WTC11 (cell line): ENCODE measurements around the gene FNDC5. TPM values are rescaled to one million over a fixed set of nuclear protein-coding genes. Genes with fewer than 3 reads are reported as not detected.

Experiments used
- ATAC-seq: fragments of 200-7000 bp; cut with Tn5 transposase; 2 replicates; pipeline ENCODE4 v1.10.0; 2021; ENCODE audit warnings: mild to moderate bottlenecking, moderate library complexity
- CTCF ChIA-PET: fragments of 300-600 bp; sonication (Branson Sonifier 250); formaldehyde crosslinking; loops from one replicate; lab custom pipeline; 2021; ENCODE audit warnings: antibody characterized with exemption; lab: Charles Lee
- POLR2A ChIA-PET: fragments of 350-600 bp; sonication (Branson Sonifier 250); formaldehyde crosslinking; loops from one replicate; lab custom pipeline; 2021; ENCODE audit warnings: antibody characterized with exemption; lab: Charles Lee
- DNase-seq: peaks from one replicate; pipeline ENCODE4 v3.0.0; 2021; ENCODE audit warnings: low spot score
- H3K27ac Mint-ChIP-seq: 2 replicates; pipeline ENCODE4 v1.8.0; 2021; ENCODE audit warnings: mixed read lengths
- H3K27me3 Mint-ChIP-seq: 2 replicates; pipeline ENCODE4 v1.8.0; 2021; ENCODE audit warnings: low read depth, mild to moderate bottlenecking, moderate library complexity, mixed read lengths
- H3K36me3 Mint-ChIP-seq: 2 replicates; pipeline ENCODE4 v1.8.0; 2021; ENCODE audit warnings: mixed read lengths
- H3K4me1 Mint-ChIP-seq: 2 replicates; pipeline ENCODE4 v1.8.0; 2022; ENCODE audit warnings: mixed read lengths
- H3K4me3 Mint-ChIP-seq: 2 replicates; pipeline ENCODE4 v1.8.0; 2021; ENCODE audit warnings: mild to moderate bottlenecking, moderate library complexity, mixed read lengths
- H3K9me3 Mint-ChIP-seq: 2 replicates; pipeline ENCODE4 v1.8.0; 2021; ENCODE audit warnings: mixed read lengths
- ARID4B ChIP-seq: sonication (generic); formaldehyde crosslinking; IDR thresholded peaks from 2 replicates; pipeline ENCODE4 v1.8.0; 2023; ENCODE audit warnings: missing genetic modification reagents, mild to moderate bottlenecking, borderline replicate concordance
- ELF4 ChIP-seq: sonication (generic); formaldehyde crosslinking; IDR thresholded peaks from 2 replicates; pipeline ENCODE4 v1.8.1; 2022; ENCODE audit warnings: low read depth, mild to moderate bottlenecking, moderate library complexity, missing genetic modification reagents
- FOXK1 ChIP-seq: sonication (generic); formaldehyde crosslinking; IDR thresholded peaks from 2 replicates; pipeline ENCODE4 v1.8.0; 2022; ENCODE audit warnings: mild to moderate bottlenecking, moderate library complexity, missing genetic modification reagents
- GRHL2 ChIP-seq: fragments of 250-450 bp; sonication (Bioruptor Pico); IDR thresholded peaks from 2 replicates; pipeline ENCODE4 v1.8.0; 2022; ENCODE audit warnings: mild to moderate bottlenecking, moderate library complexity; ENCODE audit not compliant: insufficient replicate concordance, severe bottlenecking
- GTF2I ChIP-seq: fragments of 250-450 bp; sonication (Bioruptor Pico); conservative IDR thresholded peaks from 2 replicates; pipeline ENCODE4 v1.4.0; 2021; ENCODE audit warnings: mild to moderate bottlenecking
- KAT7 ChIP-seq: sonication (generic); formaldehyde crosslinking; IDR thresholded peaks from 2 replicates; pipeline ENCODE4 v1.8.1; 2023; ENCODE audit warnings: missing genetic modification reagents, mild to moderate bottlenecking, borderline replicate concordance
- MAX ChIP-seq: sonication (generic); formaldehyde crosslinking; IDR thresholded peaks from 2 replicates; pipeline ENCODE4 v1.8.0; 2022; ENCODE audit warnings: mild to moderate bottlenecking, missing genetic modification reagents
- MLX ChIP-seq: sonication (generic); formaldehyde crosslinking; IDR thresholded peaks from 2 replicates; pipeline ENCODE4 v1.8.1; 2023; ENCODE audit warnings: mild to moderate bottlenecking, missing genetic modification reagents, moderate library complexity
- NFYB ChIP-seq: sonication (generic); formaldehyde crosslinking; conservative IDR thresholded peaks from 2 replicates; pipeline ENCODE4 v1.8.0; 2022; ENCODE audit warnings: low read depth, missing genetic modification reagents
- NR3C1 ChIP-seq: sonication (generic); formaldehyde crosslinking; conservative IDR thresholded peaks from 2 replicates; pipeline ENCODE4 v1.8.1; 2023; ENCODE audit warnings: low read depth, mild to moderate bottlenecking, missing genetic modification reagents
- PRDM15 ChIP-seq: sonication (generic); formaldehyde crosslinking; IDR thresholded peaks from 2 replicates; pipeline ENCODE4 v1.8.0; 2022; ENCODE audit warnings: missing genetic modification reagents
- PREB ChIP-seq: sonication (generic); formaldehyde crosslinking; IDR thresholded peaks from 2 replicates; pipeline ENCODE4 v1.8.1; 2022; ENCODE audit warnings: mild to moderate bottlenecking, missing genetic modification reagents, moderate library complexity, borderline replicate concordance
- PRRX2 ChIP-seq: fragments of 250-450 bp; sonication (Bioruptor Pico); IDR thresholded peaks from 2 replicates; pipeline ENCODE4 v1.8.0; 2021; ENCODE audit warnings: mild to moderate bottlenecking
- ZMAT4 ChIP-seq: fragments of 250-450 bp; sonication (Bioruptor Pico); IDR thresholded peaks from 2 replicates; pipeline ENCODE4 v1.9.0; 2021; ENCODE audit warnings: mild to moderate bottlenecking
- ZNF281 ChIP-seq: sonication (generic); formaldehyde crosslinking; IDR thresholded peaks from 2 replicates; pipeline ENCODE4 v1.8.0; 2023; ENCODE audit warnings: mild to moderate bottlenecking, missing genetic modification reagents
- ZNF512 ChIP-seq: sonication (generic); formaldehyde crosslinking; IDR thresholded peaks from 2 replicates; pipeline ENCODE4 v1.8.1; 2022; ENCODE audit warnings: missing genetic modification reagents, borderline replicate concordance
- total RNA-seq: library from RNA; stranded (reverse); gene quantifications from 3 replicates; pipeline ENCODE4 v1.2.3, GENCODE V29; 2021

Gene FNDC5
- total RNA-seq, 1 experiment from 2014 or later: 1.2 TPM

GRCh38 chr1:32900371-32900955 is 29.8 kb upstream of the FNDC5 start:
- ChIA-PET POLR2A (no interaction called here), CTCF (interaction anchor here (1.7 to 4.4 kb wide), 2 partner anchors 14 to 24 kb away, joined by 6 to 14 read pairs; no protein-coding TSS in a partner anchor)
- Mint-ChIP-seq H3K4me3 (peak overlapping the region; percentile 69), H3K27me3 (peaks cover 66% of the 10 kb centered on the region), H3K27ac (no peak overlapping the region), H3K36me3 (no peaks in the 10 kb centered on the region), H3K4me1 (peaks cover 9% of the 10 kb centered on the region), H3K9me3 (no peaks in the 10 kb centered on the region)
- DNase-seq: no peak
- ATAC-seq: peak; percentile 10
- TF ChIP-seq ZNF512 (CRISPR knock-in tag): no peak
- no peak for TF ChIP-seq MAX
- no peak for TF ChIP-seq ELF4 (CRISPR knock-in tag)
- TF ChIP-seq NFYB: no peak
- TF ChIP-seq ARID4B (CRISPR knock-in tag): 0 out of 2 replicates have a peak, but pooled peaks have one; percentile 11
- TF ChIP-seq PREB (CRISPR knock-in tag): no peak

- ATAC-seq (no peak), DNase-seq (no peak)
- POLR2A ChIA-PET: no interaction called here
- Mint-ChIP-seq H3K36me3 (no peaks in the 10 kb centered on the region), H3K27me3 (peaks cover 64% of the 10 kb centered on the region), H3K9me3 (no peaks in the 10 kb centered on the region), H3K27ac (no peak overlapping the region), H3K4me3 (peak overlapping the region; percentile 69; the same call in 1 of the 2 replicates), H3K4me1 (peaks cover 9% of the 10 kb centered on the region)
- CTCF ChIA-PET: interaction anchor here (1.7 to 4.4 kb wide), 2 partner anchors 13 to 24 kb away, joined by 6 to 14 read pairs; no protein-coding TSS in a partner anchor
- TF ChIP-seq KAT7 (CRISPR knock-in tag) (no peak), ZMAT4 (CRISPR knock-in tag) (no peak), ZNF281 (CRISPR knock-in tag) (no peak), FOXK1 (CRISPR knock-in tag) (no peak), GTF2I (CRISPR knock-in tag) (no peak), GRHL2 (CRISPR knock-in tag) (no peak), NR3C1 (no peak), MLX (no peak), PRDM15 (CRISPR knock-in tag) (no peak), PRRX2 (CRISPR knock-in tag) (no peak)
These were observed 29.0 kb upstream of the FNDC5 start for GRCh38 chr1:32899586-32900296.
